ENCODE measurements around the gene FBXW11.

- TF ChIP-seq CTCF (IDR thresholded peaks at IDR 0.05 in 2 of 3, conservative IDR thresholded peaks at IDR 0.05 in 1 of 3; ENCODE audit: control insufficient read depth in 2 of 3, extremely low read depth in 1 of 3, insufficient read depth in 1 of 3, low read depth in 3 of 3, low read length in 3 of 3) (no peak), SMC3 (IDR thresholded peaks at IDR 0.05; ENCODE audit: borderline replicate concordance, low read length) (no peak), USF1 (IDR thresholded peaks at IDR 0.05; ENCODE audit: borderline replicate concordance, extremely low read length, insufficient read depth, low read depth, low read length) (no peak), ZBTB40 (IDR thresholded peaks at IDR 0.05; ENCODE audit: borderline replicate concordance) (no peak), MAX (IDR thresholded peaks at IDR 0.05; ENCODE audit: low read depth, low read length) (no peak)
Measured at GRCh38 chr5:171895081-171895480, 111.4 kb downstream of the FBXW11 start.
